HepG2 (cell line): ENCODE data around the gene PRKCE. TPM values are rescaled to one million over a fixed set of nuclear protein-coding genes. Genes with fewer than 3 reads are reported as not detected.

Source experiments
- ARNT ChIP-seq: fragments of 450-650 bp; IDR thresholded peaks from 2 replicates; pipeline ENCODE4 v1.6.1; 2017
- CHCHD3 ChIP-seq: sonication (generic); formaldehyde crosslinking; IDR thresholded peaks from 2 replicates; pipeline ENCODE4 v1.8.0; 2022; ENCODE audit warnings: mild to moderate bottlenecking, missing genetic modification reagents, moderate library complexity
- DBP ChIP-seq: sonication (generic); formaldehyde crosslinking; IDR thresholded peaks from 2 replicates; pipeline ENCODE4 v1.4.0; 2020; ENCODE audit warnings: missing genetic modification reagents; ENCODE audit errors: not compliant biosample characterization
- FOSL2 ChIP-seq: sonication (generic); formaldehyde crosslinking; IDR thresholded peaks from 2 replicates; pipeline ENCODE4 v1.4.0; 2020; ENCODE audit warnings: missing genetic modification reagents
- GPN1 ChIP-seq: sonication (generic); formaldehyde crosslinking; IDR thresholded peaks from 2 replicates; pipeline ENCODE4 v1.5.1; 2020; ENCODE audit warnings: missing genetic modification reagents, borderline replicate concordance
- KDM5A ChIP-seq: fragments of 200-600 bp; sonication (generic); IDR thresholded peaks from 2 replicates; pipeline ENCODE4 v1.7.0; 2018; ENCODE audit warnings: antibody characterized with exemption, mild to moderate bottlenecking, low read length, borderline replicate concordance
- NAIF1 ChIP-seq: sonication (generic); formaldehyde crosslinking; IDR thresholded peaks from 2 replicates; pipeline ENCODE4 v1.5.0; 2020; ENCODE audit warnings: mild to moderate bottlenecking, missing genetic modification reagents, borderline replicate concordance
- NCOA1 ChIP-seq: sonication (generic); formaldehyde crosslinking; IDR thresholded peaks from 2 replicates; pipeline ENCODE4 v1.9.0; 2021; ENCODE audit warnings: missing genetic modification reagents
- RFX5 ChIP-seq: IDR thresholded peaks from 2 replicates; pipeline ENCODE4 v1.6.1; 2011; ENCODE audit warnings: low read depth, low read length, improper control_type of control experiment
- SIX1 ChIP-seq: sonication (generic); formaldehyde crosslinking; IDR thresholded peaks from 2 replicates; pipeline ENCODE4 v1.4.0; 2020; ENCODE audit warnings: missing genetic modification reagents, borderline replicate concordance
- SMAD3 ChIP-seq: sonication (generic); formaldehyde crosslinking; IDR thresholded peaks from 2 replicates; pipeline ENCODE4 v1.4.0; 2020; ENCODE audit warnings: missing genetic modification reagents
- TBX3 ChIP-seq: fragments of 450-650 bp; IDR thresholded peaks from 2 replicates; pipeline ENCODE4 v1.6.1; 2017; ENCODE audit warnings: antibody characterized with exemption, mild to moderate bottlenecking, inconsistent platforms, borderline replicate concordance
- ZFAT ChIP-seq: sonication (generic); formaldehyde crosslinking; conservative IDR thresholded peaks from 2 replicates; pipeline ENCODE4 v1.8.1; 2023; ENCODE audit warnings: missing genetic modification reagents, inconsistent platforms
- ZMYM2 ChIP-seq: sonication (generic); formaldehyde crosslinking; IDR thresholded peaks from 2 replicates; pipeline ENCODE4 v1.8.0; 2022; ENCODE audit warnings: mild to moderate bottlenecking, missing genetic modification reagents
- ZNF276 ChIP-seq: sonication (generic); formaldehyde crosslinking; IDR thresholded peaks from 2 replicates; pipeline ENCODE4 v1.4.0; 2020; ENCODE audit warnings: mild to moderate bottlenecking, low read depth, missing genetic modification reagents
- ZNF672 ChIP-seq: sonication (generic); formaldehyde crosslinking; IDR thresholded peaks from 2 replicates; pipeline ENCODE4 v1.8.1; 2022; ENCODE audit warnings: missing genetic modification reagents
- ZNF740 ChIP-seq: sonication (generic); formaldehyde crosslinking; IDR thresholded peaks from 2 replicates; pipeline ENCODE4 v1.4.0; 2020; ENCODE audit warnings: missing genetic modification reagents
- ZNF747 ChIP-seq: sonication (generic); formaldehyde crosslinking; IDR thresholded peaks from 2 replicates; pipeline ENCODE4 v1.8.1; 2023; ENCODE audit warnings: missing genetic modification reagents, mild to moderate bottlenecking, borderline replicate concordance
- ZNF790 ChIP-seq: sonication (generic); formaldehyde crosslinking; IDR thresholded peaks from 2 replicates; pipeline ENCODE4 v1.8.0; 2022; ENCODE audit warnings: missing genetic modification reagents, mild to moderate bottlenecking, borderline replicate concordance
- ZNF879 ChIP-seq: sonication (generic); formaldehyde crosslinking; IDR thresholded peaks from 2 replicates; pipeline ENCODE4 v1.8.1; 2023; ENCODE audit warnings: missing genetic modification reagents
- polyA plus RNA-seq, 8 experiments: library from polyadenylated mRNA; depleted of rRNA in 3 of 8; stranded (reverse) in 7 of 8; unstranded in 1 of 8; fragments of >200 nt; fragmentation: Illumina TruSeq in 4 of 8; extraction: Trizol in 4 of 8; gene quantifications; 2 replicates each; pipeline versions ENCODE4 v1.2.1 to v1.2.3, GENCODE V29; 2011 to 2016; ENCODE audit warnings: low read depth in 4 of 8, missing spikeins in 1 of 8, mixed read lengths in 1 of 8; ENCODE audit not compliant: insufficient read depth in 1 of 8
- total RNA-seq, 5 experiments: library from RNA; depleted of rRNA; stranded (reverse); fragments of >200 nt; fragmentation: Illumina TruSeq; extraction: Trizol; gene quantifications; 2 replicates each; pipeline ENCODE4 v1.2.3, GENCODE V29; 2016; ENCODE audit warnings: low read depth in 1 of 5
- TF ChIP-seq, protein P1 (sequence below): IDR thresholded peaks from 2 replicates; pipeline ENCODE4 v1.6.1; 2016; ENCODE audit warnings: control low read depth
- TF ChIP-seq, protein P2 (sequence below): sonication (generic); formaldehyde crosslinking; IDR thresholded peaks from 2 replicates; pipeline ENCODE4 v1.8.1; 2022; ENCODE audit warnings: mild to moderate bottlenecking, missing genetic modification reagents
- TF ChIP-seq, protein P3 (sequence below): sonication (generic); formaldehyde crosslinking; IDR thresholded peaks from 2 replicates; pipeline ENCODE4 v1.5.0; 2020; ENCODE audit warnings: mild to moderate bottlenecking, missing genetic modification reagents, moderate library complexity

Gene PRKCE
- total and polyA plus RNA-seq, 2 of the 13 experiments (the other 11 are each of a cell fraction or from before 2014, with no cell fraction given) = 1.0 to 3.9 TPM

GRCh38 chr2:45650851-45651414, 542 bp upstream of the PRKCE start (continued):
- TF ChIP-seq, protein P1, sequence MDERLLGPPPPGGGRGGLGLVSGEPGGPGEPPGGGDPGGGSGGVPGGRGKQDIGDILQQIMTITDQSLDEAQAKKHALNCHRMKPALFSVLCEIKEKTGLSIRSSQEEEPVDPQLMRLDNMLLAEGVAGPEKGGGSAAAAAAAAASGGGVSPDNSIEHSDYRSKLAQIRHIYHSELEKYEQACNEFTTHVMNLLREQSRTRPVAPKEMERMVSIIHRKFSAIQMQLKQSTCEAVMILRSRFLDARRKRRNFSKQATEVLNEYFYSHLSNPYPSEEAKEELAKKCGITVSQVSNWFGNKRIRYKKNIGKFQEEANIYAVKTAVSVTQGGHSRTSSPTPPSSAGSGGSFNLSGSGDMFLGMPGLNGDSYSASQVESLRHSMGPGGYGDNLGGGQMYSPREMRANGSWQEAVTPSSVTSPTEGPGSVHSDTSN (CRISPR knock-in tag) = no peak
- TF ChIP-seq SIX1 (CRISPR knock-in tag) = 0 out of 2 replicates have a peak, but pooled peaks have one; percentile 14
- TF ChIP-seq ZFAT = no peak
- TF ChIP-seq ZNF276 = peak; percentile 89
- TF ChIP-seq NCOA1 (CRISPR knock-in tag) = no peak
- TF ChIP-seq ZNF790 (CRISPR knock-in tag) = no peak
- TF ChIP-seq FOSL2 = peak; percentile 81
- TF ChIP-seq, protein P2, sequence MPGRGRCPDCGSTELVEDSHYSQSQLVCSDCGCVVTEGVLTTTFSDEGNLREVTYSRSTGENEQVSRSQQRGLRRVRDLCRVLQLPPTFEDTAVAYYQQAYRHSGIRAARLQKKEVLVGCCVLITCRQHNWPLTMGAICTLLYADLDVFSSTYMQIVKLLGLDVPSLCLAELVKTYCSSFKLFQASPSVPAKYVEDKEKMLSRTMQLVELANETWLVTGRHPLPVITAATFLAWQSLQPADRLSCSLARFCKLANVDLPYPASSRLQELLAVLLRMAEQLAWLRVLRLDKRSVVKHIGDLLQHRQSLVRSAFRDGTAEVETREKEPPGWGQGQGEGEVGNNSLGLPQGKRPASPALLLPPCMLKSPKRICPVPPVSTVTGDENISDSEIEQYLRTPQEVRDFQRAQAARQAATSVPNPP = no peak
- no peak for TF ChIP-seq GPN1 (CRISPR knock-in tag)
- TF ChIP-seq ARNT = no peak
- peak; percentile 68; the same call in 1 of the 2 replicates for TF ChIP-seq KDM5A
- TF ChIP-seq ZNF740 (CRISPR knock-in tag) = peak; percentile 83
- no peak for TF ChIP-seq TBX3
- TF ChIP-seq, protein P3, sequence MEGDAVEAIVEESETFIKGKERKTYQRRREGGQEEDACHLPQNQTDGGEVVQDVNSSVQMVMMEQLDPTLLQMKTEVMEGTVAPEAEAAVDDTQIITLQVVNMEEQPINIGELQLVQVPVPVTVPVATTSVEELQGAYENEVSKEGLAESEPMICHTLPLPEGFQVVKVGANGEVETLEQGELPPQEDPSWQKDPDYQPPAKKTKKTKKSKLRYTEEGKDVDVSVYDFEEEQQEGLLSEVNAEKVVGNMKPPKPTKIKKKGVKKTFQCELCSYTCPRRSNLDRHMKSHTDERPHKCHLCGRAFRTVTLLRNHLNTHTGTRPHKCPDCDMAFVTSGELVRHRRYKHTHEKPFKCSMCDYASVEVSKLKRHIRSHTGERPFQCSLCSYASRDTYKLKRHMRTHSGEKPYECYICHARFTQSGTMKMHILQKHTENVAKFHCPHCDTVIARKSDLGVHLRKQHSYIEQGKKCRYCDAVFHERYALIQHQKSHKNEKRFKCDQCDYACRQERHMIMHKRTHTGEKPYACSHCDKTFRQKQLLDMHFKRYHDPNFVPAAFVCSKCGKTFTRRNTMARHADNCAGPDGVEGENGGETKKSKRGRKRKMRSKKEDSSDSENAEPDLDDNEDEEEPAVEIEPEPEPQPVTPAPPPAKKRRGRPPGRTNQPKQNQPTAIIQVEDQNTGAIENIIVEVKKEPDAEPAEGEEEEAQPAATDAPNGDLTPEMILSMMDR (CRISPR knock-in tag) = peak; percentile 82
- TF ChIP-seq RFX5 = 0 out of 2 replicates have a peak, but pooled peaks have one; percentile 33
- no peak; the same call in 1 of the 2 replicates for TF ChIP-seq ZNF747 (CRISPR knock-in tag)
- TF ChIP-seq CHCHD3 (CRISPR knock-in tag) = no peak
- peak; percentile 50; the same call in 1 of the 2 replicates for TF ChIP-seq SMAD3 (CRISPR knock-in tag)
- TF ChIP-seq ZNF879 (CRISPR knock-in tag) = no peak
- TF ChIP-seq ZMYM2 (CRISPR knock-in tag) = no peak
- TF ChIP-seq DBP (CRISPR knock-in tag) = no peak
- TF ChIP-seq NAIF1 = peak; percentile 68; the same call in 1 of the 2 replicates
- peak; percentile 90 for TF ChIP-seq ZNF672
